HCT116 (cell line): ENCODE results near the gene SIRT7. TPM values are rescaled to one million over a fixed set of nuclear protein-coding genes. Genes with fewer than 3 reads are reported as not detected.

Experiments used
- ATAC-seq: fragments of 200-7000 bp; cut with Tn5 transposase; 2 replicates; pipeline ENCODE4 v1.9.1; 2020; ENCODE audit warnings: mild to moderate bottlenecking, moderate library complexity
- BruUV-seq: library from RNA; stranded (reverse); fragments of 400-500 nt; replicated peaks from 2 replicates; lab custom pipeline; 2021; lab: Mats Ljungman, UMichigan
- CTCF ChIA-PET: fragments of 300-600 bp; sonication (Branson Sonifier 250); formaldehyde crosslinking; loops from one replicate; lab custom pipeline; 2021; ENCODE audit warnings: antibody characterized with exemption; lab: Charles Lee
- POLR2A ChIA-PET: fragments of 300-600, 350-600 bp; sonication (Branson Sonifier 250); formaldehyde crosslinking; loops from one replicate; lab custom pipeline; 2021; ENCODE audit warnings: antibody characterized with exemption; lab: Charles Lee
- RAD21 ChIA-PET, 2 experiments: fragments of 300-600 bp; sonication (Branson Sonifier 250); formaldehyde crosslinking; loops; one replicate each; lab custom pipeline; 2023; ENCODE audit warnings: low total read pairs in 2 of 2; ENCODE audit not compliant: uncharacterized antibody in 2 of 2, unreplicated experiment in 2 of 2, low non-redundant PET in 1 of 2; lab: Charles Lee
- DNase-seq: peaks from one replicate; pipeline ENCODE4 v3.0.0-alpha.2; 2010; ENCODE audit warnings: low read depth, low spot score
- H2AFZ ChIP-seq: fragments of 200-600 bp; shearing (Covaris generic), sonication (generic); 2 replicates; pipeline ENCODE4 v1.6.1; 2017; ENCODE audit warnings: low read depth, mixed run types, mixed read lengths, antibody characterized with exemption, low read length; ENCODE audit not compliant: poor library complexity, severe bottlenecking
- H3K27ac ChIP-seq: 2 replicates; pipeline ENCODE4 v1.5.1; 2012; ENCODE audit warnings: low read depth, low read length
- H3K27me3 ChIP-seq: fragments of 200-600 bp; sonication (generic); 2 replicates; pipeline ENCODE4 v1.6.1; 2016; ENCODE audit warnings: mixed run types, low read length, mixed read lengths; ENCODE audit not compliant: insufficient read depth
- H3K36me3 ChIP-seq, 2 experiments: fragments of 200-500 bp in 1 of 2; fragments of 200-600 bp in 1 of 2; sonication (Bioruptor generic) in 1 of 2; sonication (generic) in 1 of 2; 2 replicates each; pipeline versions ENCODE4 v1.5.1 to v1.6.1; 2014 to 2016; ENCODE audit warnings: low read length in 2 of 2, inconsistent platforms in 1 of 2, mixed read lengths in 1 of 2, mixed run types in 1 of 2; ENCODE audit not compliant: insufficient read depth in 2 of 2, control insufficient read depth in 1 of 2
- H3K4me1 ChIP-seq, 2 experiments: fragments of 200-600 bp in 1 of 2; sonication (generic) in 1 of 2; 2 replicates each; pipeline versions ENCODE4 v1.5.1 to v1.6.1; 2012 to 2017; ENCODE audit warnings: low read length in 2 of 2, inconsistent platforms in 1 of 2, mild to moderate bottlenecking in 1 of 2, mixed read lengths in 1 of 2, mixed run types in 1 of 2, moderate library complexity in 1 of 2; ENCODE audit not compliant: insufficient read depth in 2 of 2, control insufficient read depth in 1 of 2
- H3K4me2 ChIP-seq: fragments of 200-600 bp; sonication (generic); 2 replicates; pipeline ENCODE4 v1.6.1; 2017; ENCODE audit warnings: mixed run types, low read length, mixed read lengths
- H3K4me3 ChIP-seq, 2 experiments: fragments of 200-600 bp in 1 of 2; sonication (generic) in 1 of 2; replicated peaks in 1 of 2; 2 replicates each; pipeline ENCODE4 v1.5.1; 2011 to 2016; ENCODE audit warnings: low read length in 2 of 2, control low read depth in 1 of 2, low read depth in 1 of 2, mild to moderate bottlenecking in 1 of 2, mixed read lengths in 1 of 2, mixed run types in 1 of 2
- H3K79me2 ChIP-seq: fragments of 200-600 bp; sonication (generic); 2 replicates; pipeline ENCODE4 v1.6.1; 2017; ENCODE audit warnings: mild to moderate bottlenecking, mixed run types, low read length, moderate library complexity, mixed read lengths; ENCODE audit not compliant: insufficient read depth
- H3K9ac ChIP-seq: fragments of 200-600 bp; sonication (generic); 2 replicates; pipeline ENCODE4 v1.6.1; 2016; ENCODE audit warnings: low read length, mixed read lengths
- H3K9me2 ChIP-seq: fragments of 200-600 bp; sonication (generic), shearing (Covaris generic); 2 replicates; pipeline ENCODE4 v1.6.1; 2017; ENCODE audit warnings: mixed run types, mild to moderate bottlenecking, moderate library complexity; ENCODE audit not compliant: insufficient read depth
- H3K9me3 ChIP-seq, 2 experiments: fragments of 200-500 bp in 1 of 2; fragments of 200-600 bp in 1 of 2; sonication (Bioruptor generic) in 1 of 2; sonication (generic) in 1 of 2; 2 replicates each; pipeline ENCODE4 v1.6.1; 2014 to 2017; ENCODE audit warnings: low read length in 2 of 2, mixed read lengths in 2 of 2, inconsistent platforms in 1 of 2, low read depth in 1 of 2, mild to moderate bottlenecking in 1 of 2, mixed run types in 1 of 2, moderate library complexity in 1 of 2; ENCODE audit not compliant: control insufficient read depth in 1 of 2, insufficient read depth in 1 of 2
- H4K20me1 ChIP-seq: fragments of 200-600 bp; sonication (generic), shearing (Covaris generic); 2 replicates; pipeline ENCODE4 v1.6.1; 2017; ENCODE audit warnings: mixed run types, mild to moderate bottlenecking, moderate library complexity; ENCODE audit not compliant: insufficient read depth
- CEBPB ChIP-seq: IDR thresholded peaks from 2 replicates; pipeline ENCODE4 v1.6.1; 2012; ENCODE audit warnings: low read depth
- EGR1 ChIP-seq: IDR thresholded peaks from 2 replicates; pipeline ENCODE4 v1.6.1; 2012; ENCODE audit warnings: low read depth
- ELF1 ChIP-seq: IDR thresholded peaks from 2 replicates; pipeline ENCODE4 v1.6.1; 2012; ENCODE audit warnings: low read depth, borderline replicate concordance
- EZH2 ChIP-seq: fragments of 200-600 bp; sonication (generic); IDR thresholded peaks from 2 replicates; pipeline ENCODE4 v1.6.1; 2017; ENCODE audit warnings: antibody characterized with exemption, mixed run types
- JUND ChIP-seq: IDR thresholded peaks from 2 replicates; pipeline ENCODE4 v1.6.1; 2012
- POLR2A ChIP-seq: IDR thresholded peaks from 2 replicates; pipeline ENCODE4 v1.7.0; 2011; ENCODE audit warnings: borderline replicate concordance; ENCODE audit not compliant: insufficient read depth, insufficient read length; ENCODE audit errors: extremely low read depth
- RAD21 ChIP-seq: IDR thresholded peaks from 2 replicates; pipeline ENCODE4 v1.6.1; 2012; ENCODE audit warnings: low read depth, mild to moderate bottlenecking
- REST ChIP-seq: IDR thresholded peaks from 2 replicates; pipeline ENCODE4 v1.6.1; 2012; ENCODE audit warnings: low read depth
- SP1 ChIP-seq: IDR thresholded peaks from 2 replicates; pipeline ENCODE4 v1.6.1; 2012; ENCODE audit warnings: low read depth
- SRF ChIP-seq: IDR thresholded peaks from 2 replicates; pipeline ENCODE4 v1.6.1; 2012; ENCODE audit warnings: low read depth
- YY1 ChIP-seq: IDR thresholded peaks from 2 replicates; pipeline ENCODE4 v1.6.1; 2011; ENCODE audit warnings: low read length, low read depth, moderate library complexity, mild to moderate bottlenecking; ENCODE audit not compliant: insufficient replicate concordance; ENCODE audit errors: extremely low read depth
- ZFX ChIP-seq: fragments of 450-650 bp; IDR thresholded peaks from 2 replicates; pipeline ENCODE4 v1.6.1; 2017
- ZNF274 ChIP-seq: fragments of 200-500 bp; sonication (Bioruptor generic); IDR thresholded peaks from 2 replicates; pipeline ENCODE4 v1.6.1; 2014; ENCODE audit warnings: mild to moderate bottlenecking, low read depth, low read length, inconsistent platforms
- intact Hi-C: fragments of 100-400 bp; cut with micrococcal nuclease; formaldehyde crosslinking; loops from 2 replicates; pipeline ENCODE4 v1.10.0; 2022
- total RNA-seq: library from RNA; stranded (reverse); gene quantifications from one replicate; pipeline ENCODE4 v1.2.1, GENCODE V29; 2021; ENCODE audit not compliant: unreplicated experiment

The SIRT7 gene
- total RNA-seq, 1 experiment from 2014 or later = 62.6 TPM

DNA sequence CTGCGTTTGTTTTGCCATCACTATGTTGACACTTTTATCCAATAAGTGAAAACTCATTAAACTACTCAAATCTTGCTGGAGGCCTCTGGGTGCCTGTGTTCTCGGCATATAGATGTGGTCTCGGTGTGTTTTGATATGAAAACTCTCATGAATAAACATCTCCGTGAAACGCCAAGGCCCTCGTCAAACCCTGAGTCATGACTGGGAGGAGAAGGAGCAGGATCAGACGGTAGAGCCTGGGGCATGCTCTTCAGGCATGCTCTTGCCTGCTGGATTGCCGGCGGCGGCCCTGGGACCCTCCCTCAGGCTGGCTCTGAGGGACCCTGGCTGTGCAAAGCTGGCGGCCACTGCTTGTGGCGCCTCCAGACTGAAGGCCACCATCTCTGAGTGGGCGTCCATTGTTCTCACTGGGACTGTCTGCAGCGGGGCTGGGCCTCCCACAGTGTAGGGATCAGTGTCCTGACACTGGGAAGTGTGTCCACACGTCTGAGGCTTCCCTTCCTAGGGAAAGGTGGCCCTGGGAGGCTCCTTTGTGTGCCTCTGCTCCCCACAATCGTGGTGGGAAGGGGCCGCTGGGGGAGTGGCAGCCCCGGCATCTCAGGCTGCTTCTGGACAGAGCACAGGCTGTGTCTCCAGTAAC is 17.7 kb downstream of the SIRT7 start:
- Histone ChIP-seq H4K20me1 (no peaks in the 10 kb centered on the region), H3K36me3 (peaks cover 6 to 27% of the 10 kb centered on the region in 2 experiments; a peak in 2 of 4 replicates), H3K4me3 (no peak overlapping the region), H3K27ac (no peak overlapping the region), H3K4me1 (peaks cover 24 to 52% of the 10 kb centered on the region in 2 experiments), H3K4me2 (no peak overlapping the region), H3K9me3 (no peaks in the 10 kb centered on the region), H3K9ac (no peak overlapping the region), H3K27me3 (no peaks in the 10 kb centered on the region), H3K9me2 (no peaks in the 10 kb centered on the region), H2AFZ (no peak overlapping the region), H3K79me2 (peaks cover 3% of the 10 kb centered on the region; the same call in 1 of the 2 replicates)
- DNase-seq (no peak), ATAC-seq (no peak)
- intact Hi-C loops = no loop called here
- ChIA-PET RAD21 (no interaction called here), CTCF (no interaction called here), POLR2A (no interaction called here)
- BruUV-seq = no TSS peak
- TF ChIP-seq ELF1 (no peak), RAD21 (no peak), ZFX (no peak), JUND (no peak), CEBPB (no peak), ZNF274 (no peak), SRF (no peak), EGR1 (no peak), SP1 (no peak), REST (no peak), POLR2A (no peak), YY1 (no peak), EZH2 (no peak)
